ENCODE results near the gene DNAH17. TPM values are rescaled to one million over a fixed set of nuclear protein-coding genes. Genes with fewer than 3 reads are reported as not detected.

Gene DNAH17
- total and polyA plus RNA-seq, 2 donors (not counting 1 experiment from before 2014, with no cell fraction given) = 0.01 to 0.12 TPM

- H3K9me3 Mint-ChIP-seq (ENCODE audit: insufficient read depth) = no peaks in the 10 kb centered on the region
- H3K27me3 Mint-ChIP-seq = no peaks in the 10 kb centered on the region
- POLR2A ChIA-PET = no interaction called here
- peaks cover 97% of the 10 kb centered on the region for H4K20me1 ChIP-seq (ENCODE audit: control insufficient read depth, insufficient read depth, low read length, poor library complexity, severe bottlenecking)
- no peak overlapping the region for H3K4me2 ChIP-seq (replicated peaks; ENCODE audit: low read depth, low read length, poor library complexity, severe bottlenecking)
- H3K4me3 Mint-ChIP-seq = no peak overlapping the region
- TF ChIP-seq CTCF (IDR thresholded peaks at IDR 0.05) (no peak), EZH2 (IDR thresholded peaks at IDR 0.05; ENCODE audit: borderline replicate concordance, insufficient read depth, low read depth, low read length, poor library complexity, severe bottlenecking) (no peak)
- no peaks in the 10 kb centered on the region for H3K9me3 ChIP-seq (ENCODE audit: control extremely low read depth in 1 of 3, control insufficient read depth in 2 of 3, insufficient read depth in 1 of 3, low read length in 2 of 3)
- peaks cover 28% of the 10 kb centered on the region for H3K4me1 Mint-ChIP-seq
- intact Hi-C loops (cut with micrococcal nuclease) = no loop called here
- WGBS (ENCODE audit: insufficient coverage) = 100% methylated on average over 2 of the region's 4 CpGs
- no peak overlapping the region for H3K27ac ChIP-seq (ENCODE audit: low read length in 2 of 2)
- H3K79me2 ChIP-seq (ENCODE audit: control insufficient read depth, insufficient read depth, low read length) = peaks cover 99% of the 10 kb centered on the region
- H3K27ac Mint-ChIP-seq = peak overlapping the region; percentile 55
- CTCF ChIA-PET = no interaction called here
- no peaks in the 10 kb centered on the region for H3K27me3 ChIP-seq (replicated peaks in 1 of 4; ENCODE audit: control extremely low read depth in 1 of 4, control insufficient read depth in 3 of 4, insufficient read depth in 4 of 4, low read length in 3 of 4)
- no peak for DNase-seq
- peaks cover 0 to 59% of the 10 kb centered on the region in 2 experiments for H3K36me3 ChIP-seq (replicated peaks in 1 of 2; ENCODE audit: control extremely low read depth in 1 of 2, control insufficient read depth in 1 of 2, extremely low read depth in 1 of 2, insufficient read depth in 2 of 2, low read length in 1 of 2)
- H2AFZ ChIP-seq (ENCODE audit: insufficient read depth, low read depth, low read length, poor library complexity, severe bottlenecking) = no peak overlapping the region
- H3K4me3 ChIP-seq (ENCODE audit: control extremely low read depth in 1 of 5, extremely low read depth in 1 of 5, insufficient read depth in 1 of 5, low read depth in 2 of 5, low read length in 4 of 5) = no peak overlapping the region
- ATAC-seq (ENCODE audit: low read depth) = no peak
- no peak overlapping the region for H3K9ac ChIP-seq (ENCODE audit: low read length)
- peaks cover 7 to 15% of the 10 kb centered on the region in 2 donors for H3K4me1 ChIP-seq (ENCODE audit: control insufficient read depth in 2 of 2, insufficient read depth in 2 of 2, low read length in 2 of 2)
Observed at GRCh38 chr17:78393575-78393974, 183.6 kb downstream of the DNAH17 start.

- Histone ChIP-seq H3K9ac (ENCODE audit: low read length) (no peak overlapping the region), H3K4me3 (ENCODE audit: control extremely low read depth in 1 of 5, extremely low read depth in 1 of 5, insufficient read depth in 1 of 5, low read depth in 2 of 5, low read length in 4 of 5) (no peak overlapping the region), H3K79me2 (ENCODE audit: control insufficient read depth, insufficient read depth, low read length) (peaks cover 98% of the 10 kb centered on the region), H3K9me3 (ENCODE audit: control extremely low read depth in 1 of 3, control insufficient read depth in 2 of 3, insufficient read depth in 1 of 3, low read length in 2 of 3) (no peaks in the 10 kb centered on the region), H3K36me3 (replicated peaks in 1 of 2; ENCODE audit: control extremely low read depth in 1 of 2, control insufficient read depth in 1 of 2, extremely low read depth in 1 of 2, insufficient read depth in 2 of 2, low read length in 1 of 2) (peaks cover 0 to 48% of the 10 kb centered on the region in 2 experiments), H3K4me2 (replicated peaks; ENCODE audit: low read depth, low read length, poor library complexity, severe bottlenecking) (no peak overlapping the region), H2AFZ (ENCODE audit: insufficient read depth, low read depth, low read length, poor library complexity, severe bottlenecking) (no peak overlapping the region), H3K4me1 (ENCODE audit: control insufficient read depth in 2 of 2, insufficient read depth in 2 of 2, low read length in 2 of 2) (peaks cover 19 to 27% of the 10 kb centered on the region in 2 donors), H3K27ac (ENCODE audit: low read length in 2 of 2) (no peak overlapping the region), H3K27me3 (replicated peaks in 1 of 4; ENCODE audit: control extremely low read depth in 1 of 4, control insufficient read depth in 3 of 4, insufficient read depth in 4 of 4, low read length in 3 of 4) (no peaks in the 10 kb centered on the region), H4K20me1 (ENCODE audit: control insufficient read depth, insufficient read depth, low read length, poor library complexity, severe bottlenecking) (peaks cover 97% of the 10 kb centered on the region)
- no peak overlapping the region for H3K27ac Mint-ChIP-seq
- H3K4me3 Mint-ChIP-seq = no peak overlapping the region
- ATAC-seq (ENCODE audit: low read depth) (no peak), DNase-seq (no peak)
- peaks cover 37% of the 10 kb centered on the region for H3K4me1 Mint-ChIP-seq
- CTCF ChIA-PET = interaction anchor here (0.9 to 1.4 kb wide), 2 partner anchors 10 to 30 kb away, joined by 5 to 6 read pairs; no protein-coding TSS in a partner anchor
- H3K27me3 Mint-ChIP-seq = no peaks in the 10 kb centered on the region
- no peaks in the 10 kb centered on the region for H3K9me3 Mint-ChIP-seq (ENCODE audit: insufficient read depth)
- POLR2A ChIA-PET = no interaction called here
- intact Hi-C loops (cut with micrococcal nuclease) = no loop called here
- 98% methylated on average over 5 of the region's 6 CpGs for WGBS (ENCODE audit: insufficient coverage)
- TF ChIP-seq CTCF (IDR thresholded peaks at IDR 0.05) (no peak), EZH2 (IDR thresholded peaks at IDR 0.05; ENCODE audit: borderline replicate concordance, insufficient read depth, low read depth, low read length, poor library complexity, severe bottlenecking) (no peak)
Observed at GRCh38 chr17:78392295-78392694, 184.9 kb downstream of the DNAH17 start.
